GM12873 (cell line): ENCODE data around the gene CNPY4.

Source experiments
- CTCF ChIP-seq: IDR thresholded peaks from 2 replicates; pipeline ENCODE4 v1.5.1; 2012; ENCODE audit warnings: low read depth, mild to moderate bottlenecking, moderate library complexity, low read length, control low read depth; ENCODE audit not compliant: insufficient read depth; ENCODE audit errors: missing control alignments

CNPY4 gene

GRCh38 chr7:100132126-100132525 lies 12.7 kb downstream of the CNPY4 start:
- TF ChIP-seq CTCF: no peak

- TF ChIP-seq CTCF: peak; percentile 99
Measured at GRCh38 chr7:100132697-100133151, 13.3 kb downstream of the CNPY4 start.

- no peak for TF ChIP-seq CTCF
Measured at GRCh38 chr7:100137851-100138760, 18.7 kb downstream of the CNPY4 start.

- TF ChIP-seq CTCF: no peak
Measured at GRCh38 chr7:100141555-100141949, 22.1 kb downstream of the CNPY4 start.

- no peak for TF ChIP-seq CTCF
Measured at GRCh38 chr7:100142461-100142860, 23.0 kb downstream of the CNPY4 start.

GRCh38 chr7:100147278-100147677 lies 27.8 kb downstream of the CNPY4 start:
- TF ChIP-seq CTCF: no peak

GRCh38 chr7:100148225-100148558 lies 28.8 kb downstream of the CNPY4 start:
- no peak for TF ChIP-seq CTCF
